OCI-M1 (cell line): ENCODE results near the gene TBC1D22A.
"Not testable (repeated sequence)": the region's sequence is repeated elsewhere in the genome, so short reads cannot be mapped to it uniquely, and the experiment has no call there.

ENCODE experiments used
- DNase-seq: peaks from one replicate; lab custom pipeline; 2025; lab: John Stamatoyannopoulos, UW

TBC1D22A gene

DNA sequence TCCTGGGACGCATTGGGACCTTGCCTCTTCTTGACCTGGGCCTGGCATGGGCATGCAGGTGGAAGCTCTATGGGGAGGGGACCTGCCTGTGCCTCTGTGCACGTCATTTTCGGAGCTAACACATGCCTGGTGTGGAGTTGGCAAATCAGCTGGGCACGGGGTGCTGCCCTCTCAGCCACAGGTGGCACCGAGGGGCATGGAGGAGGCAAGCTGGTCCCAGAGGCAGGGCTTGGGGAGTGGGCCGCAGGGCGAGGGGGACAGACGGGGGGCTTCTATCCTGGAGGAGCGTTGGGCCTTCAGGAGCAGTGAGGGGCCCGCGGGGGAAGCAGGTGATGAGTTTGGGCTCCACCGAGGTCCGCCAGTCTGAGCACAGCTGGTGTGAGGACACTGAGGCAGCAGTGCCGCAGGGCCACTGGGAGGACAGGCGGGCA, 362.0 kb downstream of the TBC1D22A start:
- no peak for DNase-seq

- no peak for DNase-seq
Measured at GRCh38 chr22:47124961-47125360, 362.5 kb downstream of the TBC1D22A start.

- no peak for DNase-seq
Measured at GRCh38 chr22:47125603-47126002, 363.2 kb downstream of the TBC1D22A start.

DNA sequence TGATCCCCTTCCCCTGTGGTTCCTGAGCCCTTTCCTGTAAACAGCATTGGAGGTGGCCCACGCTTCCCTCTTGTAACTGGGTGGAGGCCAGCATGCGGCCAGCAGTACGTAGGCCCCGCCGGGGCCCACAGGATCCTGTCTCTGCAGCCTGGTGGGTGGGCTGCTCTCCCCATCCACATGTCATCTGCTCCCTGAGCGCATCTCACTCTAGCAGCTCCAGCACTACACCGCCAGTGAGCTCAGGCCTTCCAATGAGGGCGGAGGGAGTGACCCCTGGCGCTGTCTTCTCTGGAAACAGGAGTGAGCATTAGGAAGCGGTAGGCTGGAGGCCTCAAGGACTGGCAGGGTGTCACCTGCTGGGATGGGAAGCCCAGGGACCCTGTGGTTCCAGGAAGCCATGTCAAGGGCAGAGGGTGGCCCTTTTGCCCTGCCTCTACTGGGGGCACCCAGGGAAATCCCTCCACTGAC, 363.9 kb downstream of the TBC1D22A start:
- no peak for DNase-seq

DNA sequence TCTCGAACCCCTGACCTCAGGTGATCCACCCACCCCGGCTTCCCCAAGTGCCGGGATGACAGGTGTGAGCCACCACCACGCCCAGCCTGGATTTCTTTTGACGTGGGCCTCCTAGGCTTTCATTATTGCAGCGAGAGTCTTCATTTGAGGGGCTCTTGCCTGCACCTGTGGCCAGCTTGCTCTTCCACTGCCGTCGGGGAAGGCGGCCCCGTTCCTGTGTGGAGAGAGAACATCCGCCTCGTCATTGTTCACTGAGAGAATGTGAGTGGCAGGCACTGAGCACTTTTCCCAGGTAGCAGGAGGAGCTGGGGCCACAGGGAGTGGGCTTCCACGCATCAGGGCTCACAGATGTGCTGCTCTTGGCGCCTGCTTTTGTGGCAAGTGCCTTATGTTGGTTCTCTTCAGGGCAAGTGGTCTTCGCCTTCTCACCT, 365.0 kb downstream of the TBC1D22A start:
- no peak for DNase-seq

GRCh38 chr22:47128216-47128615, 365.8 kb downstream of the TBC1D22A start:
- DNase-seq = no peak

- DNase-seq = no peak
Measured at GRCh38 chr22:47128622-47129215, 366.3 kb downstream of the TBC1D22A start.

DNA sequence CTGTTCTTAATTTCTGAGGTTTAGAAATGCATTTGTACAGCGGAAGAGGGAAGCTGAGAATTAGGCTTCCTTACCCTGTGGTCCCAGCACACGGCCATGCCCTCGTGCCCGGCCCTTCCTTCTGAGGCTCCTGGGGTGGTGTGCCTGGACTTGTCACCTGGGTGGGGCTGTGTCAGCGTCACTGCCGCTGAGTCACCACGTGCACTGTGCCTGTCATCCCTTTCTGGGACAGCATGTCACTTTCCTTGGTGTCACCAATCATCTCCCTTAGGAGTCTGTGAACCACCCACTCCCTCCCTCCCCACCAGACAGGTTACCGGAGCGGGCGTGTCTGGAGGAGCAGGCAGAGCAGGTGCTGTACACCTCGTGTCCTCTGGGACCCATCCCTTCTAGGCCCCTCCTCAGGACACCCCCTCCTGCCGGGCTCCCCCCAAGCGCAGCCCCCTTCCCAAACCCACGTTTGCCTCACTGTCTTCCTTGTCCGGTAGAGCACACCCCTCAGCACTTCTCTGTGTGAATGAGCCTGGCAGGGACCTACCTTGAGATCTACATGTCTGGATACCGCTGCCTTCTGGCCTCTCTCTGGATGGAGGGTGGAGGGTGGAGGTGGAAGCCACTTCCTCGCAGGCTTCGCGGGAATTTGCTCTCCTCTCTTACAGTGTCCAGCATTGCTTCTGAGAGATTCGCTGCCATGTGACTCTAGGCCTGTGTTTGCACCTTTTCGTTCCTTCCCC, 367.6 kb downstream of the TBC1D22A start:
- no peak for DNase-seq

DNA sequence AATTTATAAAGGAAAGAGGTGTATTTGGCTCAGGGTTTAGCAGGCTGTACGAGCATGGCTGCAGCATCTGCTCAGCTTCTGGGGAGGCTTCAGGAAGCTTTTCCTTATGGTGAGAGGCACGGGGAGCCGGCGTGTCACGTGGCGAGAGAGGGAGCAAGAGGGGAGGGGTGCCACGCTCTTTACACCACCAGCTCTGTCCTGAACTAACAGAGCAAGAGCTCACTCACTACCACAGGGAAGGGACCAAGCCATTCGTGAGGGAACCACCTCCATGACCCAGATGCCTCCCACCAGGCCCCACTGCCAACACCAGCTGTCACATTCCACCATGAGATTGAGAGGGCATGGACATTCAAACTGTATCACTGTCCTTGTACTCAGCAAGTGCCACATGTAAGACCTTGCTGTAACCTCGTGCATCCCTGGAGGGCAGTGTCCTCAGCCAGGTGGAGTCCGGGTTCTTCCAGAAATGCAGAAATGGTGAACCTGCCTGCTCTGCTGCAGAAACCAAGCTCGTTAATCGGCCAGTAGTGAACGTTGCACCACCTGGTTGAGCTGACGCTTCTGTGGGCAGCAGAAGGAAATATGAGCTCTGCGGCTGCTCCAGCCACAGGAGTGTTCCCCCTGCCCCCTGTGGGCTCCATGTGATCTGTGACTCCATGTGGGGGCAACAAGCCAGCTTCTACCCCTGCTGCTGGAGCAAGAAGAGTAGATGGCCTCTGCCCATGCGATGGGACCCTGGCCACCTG, 368.6 kb downstream of the TBC1D22A start:
- DNase-seq = no peak

DNA sequence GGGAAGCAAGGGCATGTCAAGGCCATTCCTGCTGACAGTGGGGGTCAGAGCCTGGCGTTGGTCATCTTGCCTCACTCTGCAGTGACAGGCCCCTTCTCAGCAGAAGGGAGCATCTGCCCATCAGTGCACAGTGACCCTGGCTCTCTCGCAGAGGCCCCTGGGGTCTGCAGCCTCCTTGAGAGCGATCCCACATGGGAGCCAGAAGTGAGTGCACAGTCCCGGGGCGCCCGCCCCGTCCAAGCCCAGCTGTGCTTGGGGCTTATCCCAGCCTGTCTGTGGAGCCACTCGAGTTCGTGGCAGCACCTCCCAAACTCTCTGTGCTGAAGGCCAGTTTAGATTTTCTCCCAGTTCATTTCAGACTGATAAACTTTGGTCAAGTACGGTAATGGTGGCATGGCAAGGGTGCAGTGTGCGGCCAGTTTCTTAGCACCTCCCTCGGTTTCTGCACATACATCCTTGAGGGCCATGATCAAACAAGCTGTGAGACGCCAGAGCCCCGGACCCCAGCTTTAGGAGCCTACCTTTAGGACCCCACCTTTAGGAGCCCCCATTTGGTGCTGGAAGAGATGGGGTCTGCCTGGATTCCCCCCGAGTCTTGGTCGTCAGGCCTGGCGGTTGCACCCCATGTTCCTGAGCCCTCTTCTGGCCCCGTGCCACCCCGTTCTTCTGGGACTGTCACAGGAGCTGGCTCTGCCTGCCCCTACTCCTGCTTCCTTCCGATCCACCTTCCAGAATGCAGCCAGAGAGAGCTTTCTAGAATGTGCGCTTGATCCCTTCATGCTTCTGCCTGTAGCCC, 369.4 kb downstream of the TBC1D22A start:
- DNase-seq = no peak

GRCh38 chr22:47132428-47132825, 370.0 kb downstream of the TBC1D22A start:
- no peak for DNase-seq

DNA sequence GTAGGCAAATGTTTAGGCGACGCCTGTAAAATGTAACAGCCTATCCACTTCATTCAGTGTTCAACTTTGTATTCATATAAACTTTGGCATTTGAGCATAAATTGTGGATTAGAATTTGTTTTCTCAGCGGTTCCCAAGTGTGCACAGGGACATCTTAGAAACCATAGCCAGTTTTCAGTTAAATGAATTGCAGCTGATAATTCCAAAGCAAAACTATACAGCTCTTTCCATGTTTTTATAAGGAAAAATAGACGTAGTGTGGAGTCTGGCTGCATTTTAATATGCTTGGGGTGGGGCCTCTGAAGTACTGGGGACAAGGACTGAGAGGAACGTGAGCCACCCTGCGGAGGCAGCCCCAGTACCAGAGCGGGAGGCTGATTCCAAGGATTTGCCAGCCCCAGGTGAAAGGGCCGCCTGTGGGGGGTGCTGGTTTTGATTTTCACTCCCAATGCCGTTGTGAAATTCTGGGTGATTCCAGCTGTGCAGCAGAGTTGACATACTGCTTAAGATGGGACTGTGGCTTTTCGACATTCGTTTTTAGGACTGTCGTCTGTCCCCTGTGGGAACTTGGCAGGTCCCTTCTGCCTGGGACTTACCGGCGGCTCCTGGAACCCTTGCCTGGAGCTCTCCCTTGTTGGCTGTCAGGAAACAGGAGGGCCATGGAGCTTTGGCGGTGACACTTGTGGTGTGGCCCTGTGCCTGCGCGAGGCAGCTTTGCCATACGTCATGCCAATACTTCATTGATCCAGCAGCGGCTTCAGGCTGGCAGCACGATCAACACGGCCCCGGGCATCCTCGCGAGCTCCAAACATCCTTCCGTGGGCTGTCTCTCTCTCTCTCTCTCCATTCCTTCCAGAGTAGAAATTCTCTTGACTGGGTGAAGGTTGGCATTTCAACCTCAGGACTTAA, 370.9 kb downstream of the TBC1D22A start:
- no peak for DNase-seq

- DNase-seq = no peak
Measured at GRCh38 chr22:47134222-47134621, 371.8 kb downstream of the TBC1D22A start.

GRCh38 chr22:47135338-47135737, 372.9 kb downstream of the TBC1D22A start:
- DNase-seq = no peak

DNA sequence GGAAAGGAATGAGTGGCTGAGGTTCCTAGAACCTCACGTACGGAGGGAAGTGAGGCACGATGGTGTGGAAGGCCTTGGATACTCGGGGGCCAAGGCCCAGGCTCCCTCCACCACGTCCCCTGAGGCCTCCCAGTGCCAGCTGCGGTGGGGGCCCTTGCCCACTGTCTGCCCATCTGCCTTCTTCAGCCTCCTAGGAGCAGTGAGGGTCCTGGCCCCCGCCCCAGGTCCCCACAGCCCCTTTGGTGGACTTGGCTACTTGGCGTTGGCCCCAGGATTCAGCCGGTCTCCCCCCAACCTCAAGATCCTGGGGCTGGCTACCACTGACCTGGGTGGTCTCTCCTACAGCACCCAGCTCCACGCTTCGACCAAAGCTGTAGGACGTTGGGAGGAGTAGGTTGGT, 373.6 kb downstream of the TBC1D22A start:
- no peak for DNase-seq

GRCh38 chr22:47136671-47137070, 374.2 kb downstream of the TBC1D22A start:
- no peak for DNase-seq

- DNase-seq = no peak
Measured at GRCh38 chr22:47139013-47139789, 376.8 kb downstream of the TBC1D22A start.

DNA sequence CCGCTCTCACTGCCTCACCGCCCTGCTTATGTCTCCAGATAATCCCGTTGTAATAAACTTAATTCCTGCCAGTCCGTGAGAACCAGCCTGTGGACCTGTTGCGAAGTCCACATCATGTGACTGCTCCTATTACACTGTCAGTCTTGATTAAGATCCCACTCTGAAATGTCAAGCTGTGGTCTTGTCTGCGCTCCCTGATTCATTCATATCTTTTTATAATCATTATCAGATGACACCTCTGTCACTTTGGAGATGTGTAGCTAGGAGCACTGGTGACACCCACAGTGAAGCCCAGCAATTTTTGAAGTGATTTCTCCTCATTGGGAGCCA, 377.3 kb downstream of the TBC1D22A start:
- DNase-seq = no peak

DNA sequence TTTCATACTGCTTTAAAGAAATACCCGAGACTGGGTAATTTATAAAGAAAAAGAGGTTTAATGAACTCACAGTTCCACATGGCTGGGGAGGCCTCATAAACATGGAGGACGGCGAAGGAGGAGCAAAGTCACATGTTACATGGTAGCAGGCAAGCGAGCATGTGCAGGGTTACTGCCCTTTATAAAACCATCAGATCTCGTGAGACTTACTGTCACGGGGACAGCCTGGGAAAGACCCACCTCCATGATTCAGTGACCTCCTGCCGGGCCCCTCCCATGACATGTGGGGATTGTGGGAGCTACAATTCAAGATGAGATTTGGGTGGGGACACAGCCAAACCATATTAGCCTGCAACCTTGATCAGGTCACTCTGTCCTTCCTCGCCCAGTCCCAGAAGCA, 378.5 kb downstream of the TBC1D22A start:
- not testable (repeated sequence) for DNase-seq

- DNase-seq = no peak
Measured at GRCh38 chr22:47142427-47143046, 380.1 kb downstream of the TBC1D22A start.
